Measurements from ENCODE around the gene LAMA2.

- TF ChIP-seq CTCF (IDR thresholded peaks at IDR 0.05; ENCODE audit: low read depth, low read length) = no peak
- TF ChIP-seq POLR2A (IDR thresholded peaks at IDR 0.05; ENCODE audit: extremely low read depth, insufficient read length) = no peak
Observed at GRCh38 chr6:129453073-129453472, 570.1 kb downstream of the LAMA2 start.

Measured in NB4 (cell line).